AG09319 (cell line): ENCODE results near the gene RPL35.

Experiments
- DNase-seq: peaks from one replicate; pipeline ENCODE4 v3.0.0-alpha.2; 2010; ENCODE audit warnings: low read depth; ENCODE audit errors: extremely low read depth
- CTCF ChIP-seq: IDR thresholded peaks from 2 replicates; pipeline ENCODE4 v1.5.1; 2011; ENCODE audit warnings: low read depth, mild to moderate bottlenecking, inconsistent platforms, low read length, moderate library complexity

The RPL35 gene

GRCh38 chr9:124813501-124814163 is 48.1 kb downstream of the RPL35 start:
- no peak for DNase-seq

GRCh38 chr9:124813041-124813440 is 48.7 kb downstream of the RPL35 start:
- DNase-seq, result no peak
- no peak for TF ChIP-seq CTCF

More at GRCh38 chr9:124813501-124814163, 48.1 kb downstream of the RPL35 start:
- TF ChIP-seq CTCF, result no peak

- no peak; the same call in 1 of the 2 replicates for TF ChIP-seq CTCF
- DNase-seq, result no peak
Observed at GRCh38 chr9:124812441-124812876, 49.3 kb downstream of the RPL35 start.

- no peak for DNase-seq
- no peak for TF ChIP-seq CTCF
Observed at GRCh38 chr9:124810663-124811355, 50.9 kb downstream of the RPL35 start.

- TF ChIP-seq CTCF, result no peak
- no peak for DNase-seq
Observed at GRCh38 chr9:124809741-124810500, 51.8 kb downstream of the RPL35 start.

- DNase-seq, result no peak
- no peak for TF ChIP-seq CTCF
Observed at GRCh38 chr9:124809211-124809610, 52.5 kb downstream of the RPL35 start.
